ENCODE measurements around the gene CUBN. TPM values are rescaled to one million over a fixed set of nuclear protein-coding genes. Genes with fewer than 3 reads are reported as not detected.
A peak's percentile ranks its signal among the peaks of the same experiment; 100 is the strongest.

The CUBN gene
- total and polyA plus RNA-seq, 2 experiments from 2014 or later, result 0.41 to 0.65 TPM

- peak overlapping the region; percentile 97 for H3K27ac ChIP-seq
- WGBS, 2 experiments (ENCODE audit: low coverage in 1 of 2, low lambda C conversion rate in 2 of 2, missing lambda C conversion rate in 2 of 2), result 51 to 52% methylated on average over 2 of the region's 2 CpGs
- H3K27me3 ChIP-seq (replicated peaks; ENCODE audit: insufficient read depth), result no peaks in the 10 kb centered on the region
- H3K4me2 ChIP-seq (ENCODE audit: unreplicated experiment), result peak overlapping the region; percentile 83
- in situ Hi-C loops (cut with MboI), result no loop called here
- peak; percentile 76 for DNase-seq
- H3K79me2 ChIP-seq (ENCODE audit: insufficient read depth), result no peaks in the 10 kb centered on the region
- H3F3A ChIP-seq (ENCODE audit: insufficient read depth), result peaks cover 64% of the 10 kb centered on the region
- no peaks in the 10 kb centered on the region for H3K9me3 ChIP-seq (ENCODE audit: low read depth)
- no peaks in the 10 kb centered on the region for H4K20me1 ChIP-seq (ENCODE audit: insufficient read depth)
- H3K9ac ChIP-seq, result peak overlapping the region; percentile 78
- H3K4me3 ChIP-seq, result peak overlapping the region; percentile 55; the same call in 1 of the 2 replicates
- H3K4me1 ChIP-seq (ENCODE audit: insufficient read depth), result peaks cover 72% of the 10 kb centered on the region
- H3K9me2 ChIP-seq (ENCODE audit: insufficient read depth), result no peaks in the 10 kb centered on the region
- no peaks in the 10 kb centered on the region for H3K36me3 ChIP-seq (ENCODE audit: low read depth)
- TF ChIP-seq EZH2phosphoT487 (IDR thresholded peaks at IDR 0.05; ENCODE audit: insufficient read depth, low read depth) (no peak), EZH2 (IDR thresholded peaks at IDR 0.05; ENCODE audit: insufficient read depth, poor library complexity, severe bottlenecking) (no peak)
- no peak overlapping the region for H2AFZ ChIP-seq
Observed at GRCh38 chr10:17061418-17061817, 68.2 kb downstream of the CUBN start.

GRCh38 chr10:17060289-17060688 lies 69.3 kb downstream of the CUBN start:
- peaks cover 70% of the 10 kb centered on the region for H3K4me1 ChIP-seq (ENCODE audit: insufficient read depth)
- no peaks in the 10 kb centered on the region for H3K9me2 ChIP-seq (ENCODE audit: insufficient read depth)
- no peak overlapping the region for H3K4me2 ChIP-seq (ENCODE audit: unreplicated experiment)
- H2AFZ ChIP-seq, result no peak overlapping the region
- in situ Hi-C loops (cut with MboI), result no loop called here
- DNase-seq, result no peak
- H4K20me1 ChIP-seq (ENCODE audit: insufficient read depth), result no peaks in the 10 kb centered on the region
- H3K9ac ChIP-seq, result no peak overlapping the region
- no peaks in the 10 kb centered on the region for H3K27me3 ChIP-seq (replicated peaks; ENCODE audit: insufficient read depth)
- no peaks in the 10 kb centered on the region for H3K79me2 ChIP-seq (ENCODE audit: insufficient read depth)
- TF ChIP-seq EZH2 (IDR thresholded peaks at IDR 0.05; ENCODE audit: insufficient read depth, poor library complexity, severe bottlenecking) (no peak), EZH2phosphoT487 (IDR thresholded peaks at IDR 0.05; ENCODE audit: insufficient read depth, low read depth) (no peak)
- H3K9me3 ChIP-seq (ENCODE audit: low read depth), result no peaks in the 10 kb centered on the region
- WGBS, 2 experiments (ENCODE audit: low coverage in 1 of 2, low lambda C conversion rate in 2 of 2, missing lambda C conversion rate in 2 of 2), result 81 to 83% methylated on average over 6 of the region's 6 CpGs
- H3K36me3 ChIP-seq (ENCODE audit: low read depth), result no peaks in the 10 kb centered on the region
- H3F3A ChIP-seq (ENCODE audit: insufficient read depth), result peaks cover 73% of the 10 kb centered on the region
- no peak overlapping the region for H3K4me3 ChIP-seq
- 0 out of 2 replicates have a peak overlapping the region, but pooled peaks have one; percentile 97 for H3K27ac ChIP-seq

DNA sequence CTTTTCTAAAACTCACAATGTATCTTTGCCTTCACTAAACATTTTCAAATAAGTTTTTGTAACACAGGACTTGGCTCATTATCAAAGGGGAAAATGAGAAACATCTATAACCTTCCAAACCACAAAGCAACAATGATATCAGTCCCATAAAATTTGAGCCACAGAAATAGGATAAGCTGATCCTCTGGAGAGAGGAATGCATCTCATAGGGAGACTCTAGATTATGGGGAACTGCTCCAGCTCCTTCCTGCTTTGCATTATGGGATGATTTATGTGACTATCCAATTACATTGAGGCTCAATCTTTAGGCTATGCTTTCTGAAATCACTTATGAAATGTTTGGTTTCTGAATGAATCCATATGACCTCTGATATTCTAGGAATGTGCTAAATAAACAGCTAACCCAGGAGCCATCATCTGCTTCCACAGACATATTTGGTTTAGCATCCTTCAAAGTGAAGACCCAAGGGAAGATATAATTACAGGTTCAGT lies 70.4 kb downstream of the CUBN start:
- Histone ChIP-seq H3K79me2 (ENCODE audit: insufficient read depth) (no peaks in the 10 kb centered on the region), H3K27me3 (replicated peaks; ENCODE audit: insufficient read depth) (no peaks in the 10 kb centered on the region), H3K9ac (peak overlapping the region; percentile 36), H3K4me2 (ENCODE audit: unreplicated experiment) (peak overlapping the region; percentile 31), H3K4me1 (ENCODE audit: insufficient read depth) (peaks cover 66% of the 10 kb centered on the region), H3F3A (ENCODE audit: insufficient read depth) (peaks cover 67% of the 10 kb centered on the region), H3K36me3 (ENCODE audit: low read depth) (no peaks in the 10 kb centered on the region), H3K4me3 (no peak overlapping the region), H3K27ac (peak overlapping the region; percentile 61), H4K20me1 (ENCODE audit: insufficient read depth) (no peaks in the 10 kb centered on the region), H3K9me3 (ENCODE audit: low read depth) (no peaks in the 10 kb centered on the region), H3K9me2 (ENCODE audit: insufficient read depth) (no peaks in the 10 kb centered on the region), H2AFZ (no peak overlapping the region)
- in situ Hi-C loops (cut with MboI), result no loop called here
- TF ChIP-seq EZH2 (IDR thresholded peaks at IDR 0.05; ENCODE audit: insufficient read depth, poor library complexity, severe bottlenecking) (no peak), EZH2phosphoT487 (IDR thresholded peaks at IDR 0.05; ENCODE audit: insufficient read depth, low read depth) (no peak)
- DNase-seq, result peak; percentile 80

DNA sequence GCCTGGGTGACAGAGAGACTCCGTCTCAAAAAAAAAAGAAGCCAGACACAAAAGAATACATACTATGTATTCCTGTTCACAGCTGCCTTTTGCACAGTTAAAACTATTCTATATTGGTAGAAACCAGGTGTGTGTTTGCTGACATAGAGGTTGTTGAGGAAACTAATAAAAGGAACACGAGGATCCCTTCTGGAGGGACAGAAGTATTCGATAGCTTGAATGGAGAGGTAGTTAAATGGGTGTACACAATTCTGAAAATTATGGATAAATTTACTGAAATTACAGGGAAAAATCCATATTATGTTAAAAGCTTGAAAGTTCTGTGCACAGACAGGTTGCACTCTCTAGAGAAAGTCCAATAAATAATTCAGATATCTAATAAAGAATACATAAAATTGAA lies 71.5 kb downstream of the CUBN start:
- WGBS, 2 experiments (ENCODE audit: low coverage in 1 of 2, low lambda C conversion rate in 2 of 2, missing lambda C conversion rate in 2 of 2), result 84 to 85% methylated on average over 3 of the region's 3 CpGs
- in situ Hi-C loops (cut with MboI), result no loop called here
- no peaks in the 10 kb centered on the region for H3K27me3 ChIP-seq (replicated peaks; ENCODE audit: insufficient read depth)
- no peak overlapping the region for H3K9ac ChIP-seq
- no peak overlapping the region for H3K27ac ChIP-seq
- H2AFZ ChIP-seq, result no peak overlapping the region
- H3K9me3 ChIP-seq (ENCODE audit: low read depth), result no peaks in the 10 kb centered on the region
- H3K4me1 ChIP-seq (ENCODE audit: insufficient read depth), result peaks cover 56% of the 10 kb centered on the region
- H4K20me1 ChIP-seq (ENCODE audit: insufficient read depth), result no peaks in the 10 kb centered on the region
- peaks cover 56% of the 10 kb centered on the region for H3F3A ChIP-seq (ENCODE audit: insufficient read depth)
- no peak overlapping the region for H3K4me2 ChIP-seq (ENCODE audit: unreplicated experiment)
- no peak overlapping the region for H3K4me3 ChIP-seq
- H3K36me3 ChIP-seq (ENCODE audit: low read depth), result no peaks in the 10 kb centered on the region
- TF ChIP-seq EZH2phosphoT487 (IDR thresholded peaks at IDR 0.05; ENCODE audit: insufficient read depth, low read depth), result no peak
- DNase-seq, result no peak
- H3K9me2 ChIP-seq (ENCODE audit: insufficient read depth), result no peaks in the 10 kb centered on the region
- H3K79me2 ChIP-seq (ENCODE audit: insufficient read depth), result no peaks in the 10 kb centered on the region
